DOHH2 (cell line): Measurements from ENCODE around the gene CFAP43.
"Not testable (repeated sequence)": the region's sequence is repeated elsewhere in the genome, so short reads cannot be mapped to it uniquely, and the experiment has no call there.

Experiments
- H3F3A ChIP-seq: fragments of 200-600 bp; sonication (generic), shearing (Covaris generic); 2 replicates; pipeline ENCODE4 v1.6.0; 2016; ENCODE audit warnings: antibody characterized with exemption, mild to moderate bottlenecking; ENCODE audit not compliant: control insufficient read depth, insufficient read depth
- H3K27ac ChIP-seq: fragments of 200-600 bp; sonication (generic); 2 replicates; pipeline ENCODE4 v1.5.1; 2014; ENCODE audit warnings: low read depth, mild to moderate bottlenecking, low read length, moderate library complexity
- H3K27me3 ChIP-seq: fragments of 200-600 bp; sonication (generic); 2 replicates; pipeline ENCODE4 v1.6.1; 2014; ENCODE audit warnings: mild to moderate bottlenecking, low read length, mixed read lengths; ENCODE audit not compliant: control insufficient read depth
- H3K36me3 ChIP-seq: fragments of 200-600 bp; sonication (generic); 2 replicates; pipeline ENCODE4 v1.6.1; 2014; ENCODE audit warnings: mild to moderate bottlenecking, low read length, moderate library complexity, mixed read lengths; ENCODE audit not compliant: control insufficient read depth
- H3K4me1 ChIP-seq: fragments of 200-600 bp; sonication (generic); 2 replicates; pipeline ENCODE4 v1.6.1; 2014; ENCODE audit warnings: mild to moderate bottlenecking, low read length, mixed read lengths; ENCODE audit not compliant: control insufficient read depth
- H3K4me2 ChIP-seq: fragments of 200-600 bp; sonication (generic); 2 replicates; pipeline ENCODE4 v1.6.0; 2014; ENCODE audit warnings: mild to moderate bottlenecking, low read length, moderate library complexity
- H3K4me3 ChIP-seq: fragments of 200-600 bp; sonication (generic); 2 replicates; pipeline ENCODE4 v1.5.1; 2014; ENCODE audit warnings: mild to moderate bottlenecking, low read length, mixed read lengths
- H3K79me2 ChIP-seq: fragments of 200-600 bp; sonication (generic); 2 replicates; pipeline ENCODE4 v1.6.1; 2014; ENCODE audit warnings: mild to moderate bottlenecking, low read length, mixed read lengths; ENCODE audit not compliant: control insufficient read depth
- H3K9me2 ChIP-seq: fragments of 200-600 bp; sonication (generic); replicated peaks from 2 replicates; pipeline ENCODE4 v1.6.1; 2014; ENCODE audit warnings: mild to moderate bottlenecking, low read length, mixed read lengths; ENCODE audit not compliant: control insufficient read depth
- H3K9me3 ChIP-seq: fragments of 200-600 bp; sonication (generic); 2 replicates; pipeline ENCODE4 v1.6.1; 2014; ENCODE audit warnings: antibody characterized with exemption, low read length, mixed read lengths; ENCODE audit not compliant: control insufficient read depth, insufficient read depth
- H4K20me1 ChIP-seq: fragments of 200-600 bp; sonication (generic); 2 replicates; pipeline ENCODE4 v1.6.0; 2014; ENCODE audit warnings: low read depth, mild to moderate bottlenecking, antibody characterized with exemption, low read length, moderate library complexity; ENCODE audit not compliant: control insufficient read depth, insufficient read depth
- CTCF ChIP-seq: fragments of 200-600 bp; sonication (generic); IDR thresholded peaks from one replicate; pipeline ENCODE4 v1.5.1; 2014; ENCODE audit warnings: antibody characterized with exemption, mild to moderate bottlenecking, low read depth, low read length; ENCODE audit not compliant: poor library complexity, severe bottlenecking
- EZH2phosphoT487 ChIP-seq: fragments of 200-600 bp; sonication (generic); IDR thresholded peaks from 2 replicates; pipeline ENCODE4 v1.6.1; 2017; ENCODE audit warnings: borderline replicate concordance, mild to moderate bottlenecking, antibody characterized with exemption, low read length, moderate library complexity, mixed read lengths

Gene CFAP43

DNA sequence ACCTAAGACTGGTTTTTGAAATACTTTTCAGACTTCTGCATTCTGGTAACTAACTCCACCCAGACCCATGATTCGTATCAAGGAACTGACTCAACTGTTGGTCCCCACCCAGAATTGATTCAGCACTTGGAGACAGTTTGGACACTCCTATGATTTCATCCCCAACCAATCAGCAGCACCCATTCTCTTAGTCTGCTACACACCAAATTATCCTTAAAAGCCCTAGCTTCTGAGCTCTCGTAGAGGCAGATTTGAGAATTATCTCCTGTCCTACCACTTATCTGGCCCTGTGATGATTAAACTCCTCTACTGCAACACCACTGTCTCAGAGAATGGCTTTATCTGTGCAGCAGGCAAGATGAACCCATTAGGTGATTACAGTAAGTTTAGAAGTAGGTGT is 14.8 kb upstream of the CFAP43 start:
- H3K4me3 ChIP-seq: no peak overlapping the region
- no peaks in the 10 kb centered on the region for H3K9me2 ChIP-seq
- H3K9me3 ChIP-seq: peaks cover 17% of the 10 kb centered on the region
- H3K4me2 ChIP-seq: no peak overlapping the region
- no peaks in the 10 kb centered on the region for H3K36me3 ChIP-seq
- no peaks in the 10 kb centered on the region for H3K79me2 ChIP-seq
- no peak for TF ChIP-seq EZH2phosphoT487
- TF ChIP-seq CTCF: no peak
- no peak overlapping the region for H3K27ac ChIP-seq
- H3K27me3 ChIP-seq: peaks cover 2% of the 10 kb centered on the region; the same call in 1 of the 2 replicates
- no peaks in the 10 kb centered on the region for H3F3A ChIP-seq
- H4K20me1 ChIP-seq: no peaks in the 10 kb centered on the region
- no peaks in the 10 kb centered on the region for H3K4me1 ChIP-seq

- Histone ChIP-seq H3K79me2 (no peaks in the 10 kb centered on the region), H3K4me3 (no peak overlapping the region), H3K4me1 (no peaks in the 10 kb centered on the region), H3F3A (no peaks in the 10 kb centered on the region), H3K27ac (no peak overlapping the region), H3K36me3 (no peaks in the 10 kb centered on the region), H3K9me3 (peaks cover 17% of the 10 kb centered on the region), H3K4me2 (no peak overlapping the region), H3K9me2 (no peaks in the 10 kb centered on the region), H4K20me1 (no peaks in the 10 kb centered on the region), H3K27me3 (peaks cover 14% of the 10 kb centered on the region)
- no peak for TF ChIP-seq EZH2phosphoT487
- no peak for TF ChIP-seq CTCF
Observed at GRCh38 chr10:104245066-104245632, 13.0 kb upstream of the CFAP43 start.

DNA sequence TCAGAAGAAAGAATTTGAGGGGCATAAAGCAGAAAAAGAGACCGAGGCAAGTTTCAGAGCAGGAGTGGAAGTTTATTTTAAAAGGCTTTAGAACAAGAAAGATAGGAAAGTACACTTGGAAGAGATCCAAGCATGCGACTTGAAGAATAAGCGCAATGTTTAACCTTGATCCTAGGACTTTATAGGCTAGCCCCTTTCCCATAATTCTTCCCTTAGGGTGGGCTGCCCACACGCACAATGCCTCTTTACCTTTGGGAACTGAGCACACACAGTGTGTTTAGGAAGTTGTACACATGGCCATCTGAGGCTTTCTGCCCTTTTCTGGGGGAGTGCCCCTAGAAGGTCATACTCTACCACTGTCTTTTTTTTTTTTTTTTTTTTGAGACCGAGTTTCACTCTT is 11.3 kb upstream of the CFAP43 start:
- H3K9me2 ChIP-seq: no peaks in the 10 kb centered on the region
- no peaks in the 10 kb centered on the region for H3K4me1 ChIP-seq
- H3K36me3 ChIP-seq: no peaks in the 10 kb centered on the region
- H4K20me1 ChIP-seq: no peaks in the 10 kb centered on the region
- no peak overlapping the region for H3K4me3 ChIP-seq
- no peaks in the 10 kb centered on the region for H3F3A ChIP-seq
- peaks cover 17% of the 10 kb centered on the region for H3K9me3 ChIP-seq
- no peaks in the 10 kb centered on the region for H3K79me2 ChIP-seq
- H3K4me2 ChIP-seq: no peak overlapping the region
- no peak for TF ChIP-seq EZH2phosphoT487
- no peak for TF ChIP-seq CTCF
- no peak overlapping the region for H3K27ac ChIP-seq
- peaks cover 17% of the 10 kb centered on the region for H3K27me3 ChIP-seq

DNA sequence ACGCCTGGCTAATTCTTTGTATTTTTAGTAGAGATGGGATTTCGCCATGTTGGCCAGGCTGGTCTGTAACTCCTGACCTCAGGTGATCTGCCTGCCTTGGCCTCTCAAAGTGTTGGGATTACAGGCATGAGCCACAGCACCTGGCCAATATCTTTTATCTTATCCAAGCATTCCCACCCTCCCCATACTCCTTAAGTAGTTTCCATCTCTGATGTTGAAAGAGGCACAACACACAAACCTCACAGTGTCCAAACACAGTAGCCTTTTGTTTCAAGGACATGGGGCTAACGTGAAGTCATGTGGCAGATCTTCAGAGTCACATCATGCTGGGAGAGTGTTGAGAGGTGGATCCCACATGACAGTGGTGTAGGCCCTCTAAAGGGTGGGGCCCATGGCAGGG is 10.8 kb upstream of the CFAP43 start:
- not testable (repeated sequence) for H3K4me3 ChIP-seq, H4K20me1 ChIP-seq, H3K36me3 ChIP-seq, H3K4me2 ChIP-seq, H3K27ac ChIP-seq, H3K4me1 ChIP-seq, H3K79me2 ChIP-seq, H3K9me2 ChIP-seq, H3F3A ChIP-seq
- Histone ChIP-seq H3K27me3 (peaks cover 17% of the 10 kb centered on the region), H3K9me3 (peaks cover 17% of the 10 kb centered on the region)
